GM11168 (cell line): ENCODE data around the gene RAB3GAP2.
"Not testable (repeated sequence)": the region's sequence is repeated elsewhere in the genome, so short reads cannot be mapped to it uniquely, and the experiment has no call there.

Experiments used
- in situ Hi-C: fragments of 300-500 bp; cut with MboI; formaldehyde crosslinking; loops from one replicate; pipeline ENCODE4 v1.12.0; 2022; ENCODE audit warnings: low sequenced_read_pairs; ENCODE audit not compliant: unreplicated experiment

Gene RAB3GAP2

DNA sequence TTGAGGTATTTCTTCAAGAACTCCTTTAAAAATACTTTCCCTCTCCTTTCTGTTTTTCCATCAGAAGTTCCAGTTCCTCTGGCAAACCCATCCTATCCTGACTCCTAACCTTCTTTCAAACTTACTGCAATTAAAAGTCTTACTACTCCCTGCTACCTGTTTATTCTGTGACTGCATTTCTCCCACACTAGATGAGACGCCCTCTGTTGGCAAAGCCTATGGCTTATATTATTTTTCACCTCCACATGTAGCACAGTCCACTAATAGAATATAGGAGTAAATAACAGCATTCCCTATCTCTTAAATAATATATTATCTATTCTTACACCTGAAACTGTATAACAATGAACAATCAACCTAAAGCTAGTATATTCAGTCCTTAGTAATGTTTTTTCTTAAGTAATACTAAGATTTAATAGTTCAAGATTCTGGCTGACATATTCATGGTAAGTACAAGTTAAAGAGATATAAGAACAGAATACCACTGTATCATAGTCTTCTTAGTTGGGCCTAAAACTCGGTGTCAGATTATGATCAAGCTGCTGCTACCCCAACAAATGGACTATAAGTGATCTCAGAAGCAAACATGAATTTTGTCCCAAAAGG, 54.8 kb downstream of the RAB3GAP2 start:
- in situ Hi-C loops: no loop called here

DNA sequence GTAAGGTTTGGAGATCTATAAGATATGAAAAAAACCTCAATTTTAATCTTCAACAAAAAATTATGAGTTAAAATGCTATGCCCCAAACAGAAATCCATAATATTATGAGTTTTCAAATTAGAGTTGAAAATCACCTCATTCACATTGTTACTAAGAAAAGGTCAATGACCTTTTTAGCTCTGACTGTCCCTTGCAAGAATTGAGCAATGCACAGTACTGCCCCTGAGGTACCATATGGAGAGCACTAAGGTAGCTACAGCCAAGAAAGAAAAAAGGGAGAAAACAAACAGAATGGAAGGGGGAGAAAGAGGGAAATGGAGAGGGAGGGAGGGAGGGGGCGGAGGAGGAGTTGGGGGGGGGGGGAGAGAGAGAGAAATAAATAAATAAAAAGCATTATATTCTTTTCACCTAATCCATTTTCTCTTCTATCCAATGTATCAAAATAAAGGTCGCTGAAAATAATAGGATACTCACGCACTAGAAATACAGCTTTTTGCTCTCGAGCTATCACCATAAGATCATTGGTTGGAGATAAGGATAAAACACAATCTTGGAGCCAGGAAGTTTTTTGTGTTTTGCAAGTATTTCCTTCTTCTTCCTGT, 58.8 kb downstream of the RAB3GAP2 start:
- in situ Hi-C loops: no loop called here

DNA sequence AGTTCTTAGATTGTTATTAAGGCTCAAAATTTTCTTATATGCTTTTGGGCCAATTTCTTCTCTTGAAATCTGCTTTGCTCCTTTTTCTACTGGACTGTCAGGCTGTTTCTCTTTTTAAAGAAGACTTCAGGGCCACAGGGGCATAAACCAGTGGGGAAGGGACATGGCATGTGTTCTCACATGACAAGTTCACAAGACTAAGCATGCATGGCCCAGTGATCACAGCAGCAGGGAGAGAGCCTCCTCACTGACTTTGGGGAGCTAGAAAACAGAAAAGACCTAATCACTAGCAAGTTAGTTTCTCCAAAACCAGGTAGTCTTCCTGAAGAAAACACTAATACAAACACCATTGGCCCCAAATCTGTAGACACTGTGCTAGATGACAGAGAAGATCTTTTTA, 64.8 kb downstream of the RAB3GAP2 start:
- in situ Hi-C loops: no loop called here

DNA sequence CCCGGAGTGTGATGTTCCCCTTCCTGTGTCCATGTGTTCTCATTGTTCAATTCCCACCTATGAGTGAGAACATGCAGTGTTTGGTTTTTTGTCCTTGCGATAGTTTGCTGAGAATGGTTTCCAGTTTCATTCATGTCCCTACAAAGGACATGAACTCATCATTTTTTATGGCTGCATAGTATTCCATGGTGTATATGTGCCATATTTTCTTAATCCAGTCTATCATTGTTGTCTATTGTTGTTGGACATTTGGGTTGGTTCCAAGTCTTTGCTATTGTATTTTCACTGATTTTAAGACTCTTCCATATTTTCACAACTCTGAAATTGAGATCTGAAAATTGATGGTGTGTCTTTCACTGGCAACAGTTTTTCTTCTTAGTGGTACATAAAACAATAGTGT, 67.5 kb downstream of the RAB3GAP2 start:
- in situ Hi-C loops: not testable (repeated sequence)

DNA sequence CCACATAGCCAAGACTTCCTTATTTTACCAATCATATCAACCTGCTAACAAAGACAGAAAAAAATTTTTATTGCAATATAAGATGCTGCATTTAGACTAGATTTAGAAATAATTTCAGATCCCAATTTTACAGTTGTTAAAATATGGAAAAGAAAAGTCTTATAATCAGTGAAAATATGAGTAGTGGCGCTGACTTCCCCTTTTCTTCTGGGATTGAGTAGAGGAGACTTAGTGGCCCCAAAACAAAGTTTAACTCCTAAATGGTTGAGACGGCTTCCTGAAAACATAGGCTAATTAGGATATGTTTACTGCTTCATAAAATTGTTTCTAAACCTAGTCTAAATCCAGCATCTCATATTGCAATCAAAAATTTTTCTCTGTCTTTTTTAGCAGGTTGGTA, 68.4 kb downstream of the RAB3GAP2 start:
- in situ Hi-C loops: no loop called here

DNA sequence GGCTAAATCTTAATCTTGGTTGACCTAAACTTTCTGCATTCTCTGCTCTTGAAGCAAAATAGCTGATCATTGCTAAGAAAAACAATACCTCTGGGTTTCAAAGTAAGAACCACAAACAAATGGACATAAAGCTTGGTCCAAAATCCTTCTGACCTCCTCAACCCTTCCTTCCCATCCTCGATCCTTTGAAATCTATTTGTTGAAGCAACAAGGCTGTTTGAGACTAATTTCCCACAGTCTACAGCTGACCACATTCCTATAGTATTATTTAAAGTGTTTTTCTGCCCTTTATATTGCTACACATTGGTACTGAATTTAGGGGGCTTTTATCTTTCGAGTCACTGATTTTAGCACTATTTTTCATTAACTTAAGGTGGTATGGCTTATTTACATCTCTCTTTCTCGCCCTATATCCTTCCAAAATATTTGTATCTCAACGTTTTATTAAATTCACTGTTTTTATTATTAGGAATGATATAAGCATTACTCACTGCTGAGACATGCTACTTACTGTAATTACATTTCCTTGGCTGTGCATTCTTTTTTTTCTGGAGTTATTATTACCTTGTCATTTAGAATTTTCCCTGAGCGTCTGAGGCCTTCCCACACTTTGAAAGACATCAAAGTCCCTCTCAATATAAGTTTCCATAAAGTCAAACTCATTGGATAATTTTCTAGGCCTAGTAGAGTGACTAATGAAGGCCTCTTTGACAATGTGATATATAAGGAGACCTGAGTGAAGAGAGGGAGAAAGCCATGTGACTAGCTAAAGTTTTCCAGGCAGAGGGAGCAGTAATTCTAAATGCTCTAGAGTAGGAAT, 73.9 kb downstream of the RAB3GAP2 start:
- in situ Hi-C loops: no loop called here

DNA sequence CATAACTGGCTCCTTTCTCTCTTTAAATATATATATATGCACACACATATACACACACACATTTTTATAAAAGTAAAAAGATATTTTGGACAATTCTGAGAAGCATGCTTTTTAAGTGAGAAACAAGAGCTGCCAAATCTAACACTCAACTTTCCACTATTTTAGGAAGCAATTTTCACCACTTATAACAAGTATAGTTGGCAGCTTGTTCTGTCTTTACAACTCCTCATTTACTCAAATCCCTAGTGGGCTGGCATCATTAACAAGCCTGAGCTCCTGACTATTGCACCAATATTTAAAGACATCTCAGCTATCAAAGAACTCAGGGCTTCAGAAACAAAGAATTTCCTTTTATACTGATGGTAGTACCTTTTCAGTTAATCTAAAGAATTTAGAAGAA, 76.6 kb downstream of the RAB3GAP2 start:
- in situ Hi-C loops: no loop called here

DNA sequence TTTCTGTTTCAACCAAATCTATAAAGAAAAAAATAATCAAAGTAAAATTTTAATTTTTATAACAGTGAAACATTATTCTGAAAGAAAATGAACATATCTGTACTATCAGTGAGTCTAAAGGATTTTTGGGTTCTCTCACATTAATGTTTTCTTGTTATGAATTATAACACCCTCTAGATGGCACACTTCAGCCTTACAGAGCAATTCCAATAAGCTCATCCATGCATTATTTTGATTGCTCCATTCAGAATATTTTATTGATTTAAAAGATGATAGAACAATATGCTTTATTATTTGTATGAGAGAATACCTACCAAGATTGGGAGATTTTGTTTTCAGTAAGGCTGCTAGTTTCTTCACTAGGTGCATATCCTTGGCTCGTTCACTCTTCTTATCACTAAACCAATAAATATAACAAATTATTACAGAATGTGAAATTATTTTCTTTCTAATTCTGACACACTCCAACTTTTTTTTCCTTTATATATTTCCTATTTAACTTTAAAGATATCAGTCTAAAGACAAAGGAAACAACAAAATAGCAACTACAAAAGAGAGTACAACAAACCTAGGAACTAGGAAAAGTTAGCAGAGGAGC, 82.4 kb downstream of the RAB3GAP2 start:
- in situ Hi-C loops: no loop called here

DNA sequence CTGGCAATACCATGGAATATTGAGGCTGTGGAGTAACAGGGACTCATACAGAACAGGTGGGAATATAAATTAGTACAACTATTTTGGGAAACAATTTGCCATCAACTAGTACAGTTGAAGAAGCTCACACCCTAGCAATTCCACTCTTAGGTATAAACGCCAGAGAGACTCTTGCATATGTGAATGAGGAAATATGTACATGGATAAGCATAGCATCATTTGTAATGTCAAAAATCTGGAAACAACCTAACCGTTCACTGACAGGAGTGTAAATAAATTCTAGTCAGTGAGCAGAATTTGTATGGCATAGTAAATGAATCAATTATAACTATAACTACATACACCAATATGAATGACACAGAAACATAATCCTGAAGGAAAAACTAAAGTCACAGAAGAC, 83.7 kb downstream of the RAB3GAP2 start:
- in situ Hi-C loops: no loop called here

DNA sequence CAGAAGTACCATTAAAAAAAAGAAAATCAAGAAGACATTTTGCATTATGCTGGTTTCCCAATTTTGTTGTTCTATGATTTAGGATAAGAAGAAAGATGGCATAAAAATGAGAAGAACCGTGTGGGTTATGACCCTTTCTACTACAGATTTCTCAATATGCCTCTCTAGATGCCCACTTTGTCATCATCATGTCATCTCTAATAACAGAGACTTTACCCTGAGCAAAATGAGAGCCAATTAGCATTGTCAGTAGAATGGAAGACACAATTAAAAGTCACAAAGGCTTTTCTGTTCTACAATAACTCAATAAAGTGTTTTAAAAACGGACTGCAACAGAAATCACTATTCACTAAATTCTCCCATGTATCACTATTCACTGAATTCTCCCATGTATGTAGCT, 85.5 kb downstream of the RAB3GAP2 start:
- in situ Hi-C loops: no loop called here

DNA sequence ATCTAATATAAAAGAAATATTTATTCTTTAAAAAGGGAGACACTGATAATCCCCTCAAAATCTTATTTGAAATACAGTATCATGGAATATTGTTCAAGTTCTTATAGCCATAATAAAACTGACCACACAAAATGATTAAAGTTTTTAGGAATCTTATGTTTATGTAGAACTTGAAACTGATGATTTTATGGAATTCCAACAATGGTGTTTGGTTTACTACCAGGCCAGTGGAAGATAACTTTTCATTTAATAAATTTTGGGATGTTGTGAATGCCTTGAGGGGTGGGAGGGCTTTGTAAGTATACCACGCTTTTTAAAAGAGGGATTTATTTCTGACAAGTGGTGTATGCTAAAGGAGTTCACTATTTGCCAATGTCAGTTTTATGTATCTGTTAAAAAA, 87.7 kb downstream of the RAB3GAP2 start:
- in situ Hi-C loops: no loop called here

DNA sequence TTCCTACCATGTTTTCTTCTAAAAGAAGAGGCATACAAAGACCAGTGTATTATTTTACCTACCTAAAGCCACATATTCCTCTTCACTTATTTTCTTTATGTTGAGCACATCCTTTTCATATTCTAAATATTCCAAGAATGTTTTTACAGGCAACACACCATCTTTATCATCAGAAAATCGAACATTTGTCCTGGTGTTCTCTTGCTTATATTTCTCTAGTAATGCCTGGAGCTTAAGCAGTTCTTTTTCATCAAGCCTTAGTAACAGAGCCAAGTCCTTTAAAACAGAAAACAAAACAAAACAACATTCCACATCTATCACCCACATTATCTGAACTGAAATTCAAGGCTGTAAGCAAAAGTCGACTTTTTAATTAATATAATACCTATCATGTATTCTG, 89.6 kb downstream of the RAB3GAP2 start:
- in situ Hi-C loops: no loop called here

DNA sequence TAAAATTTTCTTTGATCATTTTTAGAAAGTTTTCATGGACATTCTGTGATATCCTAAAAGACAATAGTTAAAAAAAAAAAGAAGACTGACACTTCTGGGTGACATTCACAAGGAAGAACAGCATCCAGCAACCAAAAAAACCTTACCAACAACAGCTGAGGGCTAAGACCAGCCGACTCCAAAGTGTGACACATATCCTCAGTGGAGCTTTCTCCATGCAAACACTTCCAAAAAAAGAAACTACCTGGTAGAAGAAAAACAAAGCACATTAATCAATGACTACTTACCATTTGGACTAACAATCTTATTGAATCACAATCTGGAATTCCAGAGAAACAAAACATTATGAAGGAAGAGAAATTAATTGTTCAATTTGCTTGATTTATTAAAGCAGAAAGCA, 90.1 kb downstream of the RAB3GAP2 start:
- in situ Hi-C loops: no loop called here

DNA sequence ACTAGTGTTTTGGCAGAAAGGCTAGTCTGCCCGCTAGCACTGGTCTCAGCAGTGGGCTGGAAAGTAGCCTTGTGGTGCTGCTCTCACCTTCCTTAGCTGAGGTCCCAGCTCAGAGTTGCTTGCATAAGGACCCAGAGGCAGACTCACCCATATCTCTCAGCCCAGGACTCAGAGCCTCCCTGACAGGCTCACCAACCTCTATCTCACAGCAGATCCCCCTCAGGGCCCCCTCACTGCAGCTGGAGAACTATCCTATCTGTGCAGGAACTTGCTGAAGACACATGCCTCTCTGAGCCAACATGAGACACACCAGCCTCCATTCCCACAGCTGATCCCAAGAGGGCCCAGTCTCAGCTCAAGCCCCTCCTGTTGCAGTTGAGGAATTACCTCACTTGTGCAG, 95.7 kb downstream of the RAB3GAP2 start:
- in situ Hi-C loops: no loop called here

DNA sequence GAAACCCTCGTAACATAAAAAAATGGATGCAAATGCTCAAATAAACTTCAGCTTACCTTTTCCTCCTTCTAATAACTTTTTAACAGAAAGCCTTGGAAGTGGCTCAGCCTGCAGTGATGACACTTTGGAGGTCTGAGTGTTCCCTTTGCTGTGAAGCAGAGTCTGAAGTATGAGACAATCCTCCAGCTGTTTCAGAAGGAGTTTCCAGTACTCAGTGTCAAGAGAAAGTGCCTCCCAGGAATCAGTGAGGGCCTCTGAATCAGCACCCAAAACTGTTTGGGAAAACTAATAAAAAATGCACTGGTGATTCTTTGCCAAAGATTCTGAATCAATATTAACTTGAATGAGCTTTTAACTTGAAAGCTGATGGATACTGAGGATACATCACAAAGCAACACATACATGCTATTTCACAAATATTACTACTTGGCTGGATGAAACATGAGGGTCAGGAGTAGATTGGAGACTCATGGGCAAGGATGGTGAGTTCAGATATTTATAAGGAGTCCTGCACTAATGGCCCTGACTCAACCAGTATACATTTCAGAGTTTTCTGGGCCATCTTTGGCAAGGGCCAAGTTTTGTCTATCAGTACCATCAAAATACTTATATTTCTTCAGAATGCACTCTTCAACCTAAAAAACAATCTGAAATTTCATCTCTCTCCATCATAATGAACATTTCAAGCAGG, 101.3 kb downstream of the RAB3GAP2 start:
- in situ Hi-C loops: no loop called here

DNA sequence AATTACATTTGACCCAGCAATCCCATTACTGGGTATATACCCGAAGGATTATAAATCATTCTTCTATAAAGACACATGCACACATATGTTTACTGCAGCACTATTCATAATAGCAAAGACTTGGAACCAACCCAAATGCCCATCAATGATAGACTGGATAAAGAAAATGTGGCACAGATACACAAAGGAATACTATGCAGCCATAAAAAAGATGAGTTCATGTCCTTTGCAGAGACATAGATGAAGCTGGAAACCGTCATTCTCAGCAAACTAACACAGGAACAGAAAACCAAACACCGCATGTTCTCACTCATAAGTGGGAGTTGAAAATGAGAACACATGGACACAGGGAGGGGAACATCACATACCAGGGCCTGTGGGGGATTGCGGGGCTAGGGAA, 102.4 kb downstream of the RAB3GAP2 start:
- in situ Hi-C loops: not testable (repeated sequence)

DNA sequence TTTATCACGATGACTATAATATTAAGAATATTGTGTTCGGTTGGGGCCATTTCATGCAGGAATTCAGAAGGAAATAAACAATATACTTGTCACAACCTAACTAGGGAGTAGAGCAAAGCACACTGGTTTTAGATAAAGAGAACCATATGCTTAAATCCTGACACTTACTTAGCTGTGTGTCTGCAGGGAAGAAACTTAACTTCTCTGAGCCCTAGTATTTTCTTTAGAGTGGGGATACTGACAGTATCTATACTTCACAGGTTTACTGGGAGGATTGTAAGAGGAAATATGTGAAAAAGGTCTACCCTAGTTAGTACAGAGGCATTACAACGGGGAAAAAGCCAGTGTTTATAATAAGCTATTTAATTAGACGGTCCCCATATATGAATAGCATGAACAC, 105.4 kb downstream of the RAB3GAP2 start:
- in situ Hi-C loops: no loop called here

DNA sequence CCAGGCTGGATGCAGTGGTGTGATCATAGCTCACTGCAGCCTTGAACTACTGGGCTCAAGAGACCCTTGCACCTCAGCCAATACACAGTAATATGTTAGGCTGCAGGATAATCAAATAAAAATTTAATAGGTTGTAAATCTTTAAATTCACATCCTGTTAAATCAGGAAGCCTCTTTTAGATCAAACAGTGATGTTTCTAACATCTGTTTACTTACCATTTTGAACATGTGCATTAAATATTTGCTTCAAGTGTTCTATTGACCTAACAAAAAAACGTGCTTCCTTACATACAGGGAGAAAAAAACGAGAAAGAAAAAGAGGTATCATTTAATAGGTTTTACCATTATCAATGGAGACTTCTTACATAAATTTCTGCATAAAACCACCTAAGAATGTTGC, 107.7 kb downstream of the RAB3GAP2 start:
- in situ Hi-C loops: no loop called here

DNA sequence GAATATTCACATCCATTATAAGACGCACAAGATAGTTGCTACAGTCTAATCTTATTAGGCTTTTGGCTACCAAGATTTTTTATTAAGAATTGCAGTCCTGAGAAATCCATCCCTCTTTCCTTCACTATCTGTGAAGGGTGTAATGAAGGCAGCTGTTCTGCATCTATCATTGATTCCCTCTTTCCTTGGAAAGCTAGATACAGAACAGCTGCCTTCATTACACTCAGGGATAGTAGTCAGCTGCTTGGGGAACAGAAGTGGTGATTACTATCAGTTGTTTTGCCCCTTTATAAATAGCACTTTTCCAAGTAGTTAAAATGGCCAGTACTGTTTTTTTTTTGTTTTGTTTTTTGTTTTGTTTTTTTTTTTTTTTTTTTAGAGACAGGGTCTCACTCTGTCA, 108.1 kb downstream of the RAB3GAP2 start:
- in situ Hi-C loops: no loop called here

DNA sequence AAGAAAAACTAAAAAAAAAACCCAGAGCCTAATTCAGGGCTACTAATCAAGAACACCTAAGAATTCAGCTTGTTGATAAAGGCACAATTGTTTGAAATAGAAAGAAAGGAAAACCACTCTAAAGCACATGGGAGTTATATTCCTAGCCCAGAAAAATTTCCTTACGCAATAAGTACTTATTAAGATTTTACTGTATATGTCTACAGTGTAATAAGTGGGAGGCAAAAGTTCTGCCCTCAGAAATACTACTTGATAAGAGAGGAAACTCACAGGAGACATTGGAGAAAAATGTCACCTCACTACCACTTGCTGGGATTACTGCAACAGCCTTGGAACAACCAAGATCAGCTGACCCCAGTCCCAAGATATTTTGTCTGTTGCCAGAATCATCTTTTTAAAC, 112.2 kb downstream of the RAB3GAP2 start:
- in situ Hi-C loops: no loop called here

DNA sequence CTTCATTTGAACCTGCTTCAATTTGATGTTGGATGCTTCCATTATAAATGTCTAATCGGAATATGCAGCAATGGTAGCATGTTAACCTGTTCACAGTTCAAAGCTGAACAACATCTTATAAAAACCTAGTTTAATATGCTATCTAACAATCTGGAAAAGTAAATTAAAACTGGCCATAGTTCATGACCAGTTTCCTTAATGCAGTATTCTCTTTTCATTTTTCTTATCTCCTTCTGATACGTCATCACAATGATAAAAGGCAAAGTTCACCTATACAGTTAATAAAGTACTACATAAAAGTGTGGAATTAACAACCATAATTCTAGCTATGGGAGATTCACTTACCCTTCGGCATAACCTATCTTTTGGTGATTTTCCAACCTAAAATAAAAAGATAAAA, 113.2 kb downstream of the RAB3GAP2 start:
- in situ Hi-C loops: no loop called here
